ENCODE results near the gene FOXS1. TPM values are rescaled to one million over a fixed set of nuclear protein-coding genes. Genes with fewer than 3 reads are reported as not detected.

The FOXS1 gene
- total RNA-seq, 1 donor from 2014 or later: 21.8 TPM

GRCh38 chr20:31856516-31856915, 11.1 kb upstream of the FOXS1 start:
- TF ChIP-seq, protein P1, sequence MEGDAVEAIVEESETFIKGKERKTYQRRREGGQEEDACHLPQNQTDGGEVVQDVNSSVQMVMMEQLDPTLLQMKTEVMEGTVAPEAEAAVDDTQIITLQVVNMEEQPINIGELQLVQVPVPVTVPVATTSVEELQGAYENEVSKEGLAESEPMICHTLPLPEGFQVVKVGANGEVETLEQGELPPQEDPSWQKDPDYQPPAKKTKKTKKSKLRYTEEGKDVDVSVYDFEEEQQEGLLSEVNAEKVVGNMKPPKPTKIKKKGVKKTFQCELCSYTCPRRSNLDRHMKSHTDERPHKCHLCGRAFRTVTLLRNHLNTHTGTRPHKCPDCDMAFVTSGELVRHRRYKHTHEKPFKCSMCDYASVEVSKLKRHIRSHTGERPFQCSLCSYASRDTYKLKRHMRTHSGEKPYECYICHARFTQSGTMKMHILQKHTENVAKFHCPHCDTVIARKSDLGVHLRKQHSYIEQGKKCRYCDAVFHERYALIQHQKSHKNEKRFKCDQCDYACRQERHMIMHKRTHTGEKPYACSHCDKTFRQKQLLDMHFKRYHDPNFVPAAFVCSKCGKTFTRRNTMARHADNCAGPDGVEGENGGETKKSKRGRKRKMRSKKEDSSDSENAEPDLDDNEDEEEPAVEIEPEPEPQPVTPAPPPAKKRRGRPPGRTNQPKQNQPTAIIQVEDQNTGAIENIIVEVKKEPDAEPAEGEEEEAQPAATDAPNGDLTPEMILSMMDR (IDR thresholded peaks at IDR 0.05): no peak
- H3K9me3 ChIP-seq: no peaks in the 10 kb centered on the region
- no peak overlapping the region for H3K4me3 ChIP-seq
- DNase-seq (ENCODE audit: low spot score in 2 of 2): no peak
- intact Hi-C loops (cut with DNase I): loop anchor here (10.0 kb wide), 1 partner anchor 178 kb away; no protein-coding TSS in a partner anchor
- no peaks in the 10 kb centered on the region for H3K36me3 ChIP-seq
- no peak overlapping the region for H3K27ac ChIP-seq
- no peaks in the 10 kb centered on the region for H3K27me3 ChIP-seq
- H3K4me1 ChIP-seq: peaks cover 9 to 10% of the 10 kb centered on the region in 2 donors

DNA sequence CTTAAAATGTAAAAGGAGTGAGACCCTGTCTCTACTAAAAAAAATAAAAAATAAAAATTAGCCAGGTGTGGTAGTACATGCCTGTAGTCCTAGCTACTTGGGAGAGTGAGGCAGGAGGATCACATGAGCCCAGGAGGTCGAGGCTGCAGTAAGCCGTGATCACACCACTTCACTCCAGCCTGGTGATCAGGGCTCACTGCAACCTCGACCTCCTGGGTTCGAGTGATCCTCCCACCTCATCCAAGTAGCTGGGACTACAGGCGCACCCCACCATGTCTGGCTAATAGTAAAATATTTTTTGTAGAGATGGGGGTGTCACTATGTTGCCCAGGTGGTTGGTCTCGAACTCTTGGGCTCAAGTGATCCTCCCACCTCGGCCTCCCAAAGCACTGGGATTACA, 8.1 kb upstream of the FOXS1 start:
- no peaks in the 10 kb centered on the region for H3K27me3 ChIP-seq
- no peaks in the 10 kb centered on the region for H3K36me3 ChIP-seq
- H3K27ac ChIP-seq: no peak overlapping the region
- intact Hi-C loops (cut with DNase I): loop anchor here (10.0 kb wide), 1 partner anchor 181 kb away; no protein-coding TSS in a partner anchor
- H3K4me1 ChIP-seq: no peaks in the 10 kb centered on the region
- TF ChIP-seq, protein P1 (IDR thresholded peaks at IDR 0.05): no peak
- H3K4me3 ChIP-seq: no peak overlapping the region
- DNase-seq (ENCODE audit: low spot score in 2 of 2): no peak
- no peaks in the 10 kb centered on the region for H3K9me3 ChIP-seq

DNA sequence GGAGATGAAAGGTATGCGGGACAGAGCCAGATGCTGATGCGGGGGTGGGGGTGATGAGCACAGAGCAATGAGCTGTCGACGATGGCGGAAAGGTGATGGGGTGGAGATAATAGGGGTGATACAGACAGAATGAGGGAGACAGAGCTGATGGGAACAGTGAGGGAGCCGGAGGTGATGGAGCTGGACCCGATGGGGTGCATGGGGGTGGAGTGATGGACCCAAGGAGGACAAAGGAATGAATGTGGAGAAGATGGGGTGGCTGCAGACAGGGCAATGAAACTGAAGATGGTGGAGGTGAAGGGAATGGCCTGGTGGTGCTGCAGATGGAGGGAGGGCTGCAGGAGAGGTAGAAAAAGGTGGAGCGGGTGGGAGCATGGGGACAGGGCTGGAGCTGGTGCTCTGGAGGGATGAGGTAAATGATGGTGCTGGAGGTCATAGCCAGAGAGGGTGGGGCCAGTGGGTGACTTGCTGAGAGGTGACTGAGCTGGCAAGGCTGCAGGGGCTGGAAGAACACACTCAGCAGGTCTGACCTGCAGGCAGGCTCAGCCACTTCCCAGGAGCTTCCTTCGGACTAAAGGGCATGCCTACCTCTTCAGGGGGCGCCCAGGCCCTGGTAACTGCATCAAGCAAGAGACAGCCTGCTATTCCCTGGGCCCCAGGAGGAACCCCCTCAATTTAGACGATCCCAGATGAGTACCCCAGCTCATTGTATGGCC, 6.0 kb upstream of the FOXS1 start:
- Histone ChIP-seq H3K36me3 (no peaks in the 10 kb centered on the region), H3K27ac (no peak overlapping the region), H3K27me3 (no peaks in the 10 kb centered on the region), H3K4me3 (no peak overlapping the region), H3K4me1 (peaks cover 1% of the 10 kb centered on the region in 2 donors), H3K9me3 (no peaks in the 10 kb centered on the region)
- DNase-seq (ENCODE audit: low spot score in 2 of 2): no peak
- TF ChIP-seq, protein P1 (IDR thresholded peaks at IDR 0.05): no peak
- intact Hi-C loops (cut with DNase I): loop anchor here (10.0 kb wide), 1 partner anchor 183 kb away; no protein-coding TSS in a partner anchor

GRCh38 chr20:31849306-31849930, 4.0 kb upstream of the FOXS1 start:
- Histone ChIP-seq H3K27me3 (no peaks in the 10 kb centered on the region), H3K4me3 (no peak overlapping the region), H3K27ac (no peak overlapping the region), H3K36me3 (no peaks in the 10 kb centered on the region), H3K4me1 (peaks cover 9% of the 10 kb centered on the region in 2 donors), H3K9me3 (no peaks in the 10 kb centered on the region)
- no peak for DNase-seq (ENCODE audit: low spot score in 2 of 2)
- TF ChIP-seq, protein P1 (IDR thresholded peaks at IDR 0.05): no peak
- intact Hi-C loops (cut with DNase I): loop anchor here (10.0 kb wide), 1 partner anchor 125 kb away; the partner anchor contains the start of gene BCL2L1

DNA sequence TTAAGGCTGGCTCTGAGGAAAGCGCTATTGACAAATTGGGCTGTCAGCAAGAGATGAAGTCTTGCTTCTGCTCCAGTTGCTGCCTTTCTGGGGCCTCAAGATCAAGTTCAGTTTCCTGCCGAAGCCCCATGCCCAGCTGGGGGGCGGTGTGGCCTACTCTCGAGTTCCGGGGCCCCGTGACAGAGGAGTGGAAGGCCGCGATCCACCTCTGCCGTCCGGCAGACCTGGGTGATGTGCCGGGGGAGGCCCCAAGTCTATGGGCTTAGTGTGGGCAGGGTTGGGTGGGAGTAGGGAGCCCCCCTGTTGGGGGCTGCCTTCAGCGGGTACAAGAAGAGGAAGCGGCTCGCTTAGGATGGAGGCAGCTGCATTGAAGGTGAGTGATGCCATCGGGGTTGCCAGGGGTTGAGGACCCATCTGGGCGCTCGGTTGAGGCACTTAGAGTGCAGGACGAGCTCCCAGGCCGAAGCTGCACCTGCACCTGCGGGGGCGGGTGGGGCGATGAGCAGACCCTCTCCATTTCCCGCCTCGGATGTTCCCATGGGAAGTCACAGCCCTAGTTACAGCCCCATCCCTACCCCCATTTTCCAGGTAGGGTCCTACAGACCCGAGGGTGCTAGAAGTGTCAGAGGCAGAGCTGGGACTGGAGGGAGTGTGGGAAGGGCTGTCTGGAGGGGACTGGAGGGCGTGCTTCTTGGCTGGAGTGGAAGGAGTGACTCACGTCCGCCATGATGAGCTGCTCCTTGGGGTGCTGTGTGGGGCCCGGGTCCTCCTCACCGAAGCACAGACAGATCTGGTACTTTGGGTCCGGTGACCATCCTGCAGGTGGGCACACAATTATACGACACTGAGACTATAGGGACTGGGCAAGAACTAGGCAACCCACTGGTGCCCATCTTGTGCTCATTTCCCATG, 2.9 kb upstream of the FOXS1 start:
- Histone ChIP-seq H3K4me1 (peaks cover 11 to 12% of the 10 kb centered on the region in 2 donors), H3K27me3 (no peaks in the 10 kb centered on the region), H3K36me3 (no peaks in the 10 kb centered on the region), H3K27ac (no peak overlapping the region), H3K4me3 (no peak overlapping the region), H3K9me3 (no peaks in the 10 kb centered on the region)
- DNase-seq (ENCODE audit: low spot score in 2 of 2): no peak
- TF ChIP-seq, protein P1 (IDR thresholded peaks at IDR 0.05): no peak
- intact Hi-C loops (cut with DNase I): loop anchor here (10.0 kb wide), 1 partner anchor 124 kb away; the partner anchor contains the start of gene BCL2L1
